Superior temporal gyrus (tissue), 1 donor: ENCODE data around the gene CD14.
"Not testable (repeated sequence)": the region's sequence is repeated elsewhere in the genome, so short reads cannot be mapped to it uniquely, and the experiment has no call there.

Experiments used
- DNase-seq: peaks from one replicate; pipeline ENCODE4 v3.0.0-alpha.2; 2016; ENCODE audit errors: extremely low spot score

CD14 gene

GRCh38 chr5:140596321-140596741 lies 36.6 kb downstream of the CD14 start:
- no peak for DNase-seq

GRCh38 chr5:140595538-140596300 lies 37.3 kb downstream of the CD14 start:
- DNase-seq: peak; percentile 71

GRCh38 chr5:140594169-140594568 lies 38.8 kb downstream of the CD14 start:
- DNase-seq: no peak

DNA sequence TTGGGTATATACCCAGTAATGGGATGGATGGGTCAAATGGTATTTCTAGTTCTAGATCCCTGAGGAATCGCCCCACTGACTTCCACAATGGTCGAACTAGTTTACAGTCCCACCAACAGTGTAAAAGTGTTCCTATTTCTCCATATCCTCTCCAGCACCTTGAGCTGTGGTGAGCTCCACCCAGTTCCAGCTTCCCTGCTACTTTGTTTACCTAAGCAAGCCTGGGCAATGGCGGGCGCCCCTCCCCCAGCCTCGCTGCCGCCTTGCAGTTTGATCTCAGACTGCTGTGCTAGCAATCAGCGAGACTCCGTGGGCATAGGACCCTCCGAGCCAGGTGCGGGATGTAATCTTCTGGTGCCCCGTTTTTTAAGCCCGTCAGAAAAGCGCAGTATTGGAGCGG lies 39.9 kb downstream of the CD14 start:
- DNase-seq: not testable (repeated sequence)

- DNase-seq: no peak
Measured at GRCh38 chr5:140591747-140592372, 41.1 kb downstream of the CD14 start.

GRCh38 chr5:140590861-140591260 lies 42.1 kb downstream of the CD14 start:
- no peak for DNase-seq

- no peak for DNase-seq
Measured at GRCh38 chr5:140588311-140589070, 44.5 kb downstream of the CD14 start.

DNA sequence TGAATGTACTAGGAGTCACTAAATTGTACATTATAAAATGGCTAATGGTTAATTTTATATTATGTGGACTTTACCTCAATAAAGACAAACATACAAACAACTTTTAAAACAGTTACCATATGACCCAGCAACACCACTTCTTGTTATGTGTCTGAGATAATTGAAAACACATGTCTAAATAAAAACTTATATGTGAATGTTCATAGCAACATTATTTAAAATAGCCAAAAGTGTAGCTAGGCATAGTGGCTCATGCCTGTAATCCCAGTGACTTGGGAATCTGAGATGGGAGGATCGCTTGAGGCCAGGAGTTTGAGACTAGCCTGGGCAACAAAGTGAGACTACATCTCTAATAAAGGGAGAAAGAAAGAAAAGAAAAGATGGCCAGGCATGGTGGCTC lies 45.5 kb downstream of the CD14 start:
- no peak for DNase-seq
